Measurements from ENCODE around the gene TEX14.
"Not testable (repeated sequence)": the region's sequence is repeated elsewhere in the genome, so short reads cannot be mapped to it uniquely, and the experiment has no call there.

The TEX14 gene

DNA sequence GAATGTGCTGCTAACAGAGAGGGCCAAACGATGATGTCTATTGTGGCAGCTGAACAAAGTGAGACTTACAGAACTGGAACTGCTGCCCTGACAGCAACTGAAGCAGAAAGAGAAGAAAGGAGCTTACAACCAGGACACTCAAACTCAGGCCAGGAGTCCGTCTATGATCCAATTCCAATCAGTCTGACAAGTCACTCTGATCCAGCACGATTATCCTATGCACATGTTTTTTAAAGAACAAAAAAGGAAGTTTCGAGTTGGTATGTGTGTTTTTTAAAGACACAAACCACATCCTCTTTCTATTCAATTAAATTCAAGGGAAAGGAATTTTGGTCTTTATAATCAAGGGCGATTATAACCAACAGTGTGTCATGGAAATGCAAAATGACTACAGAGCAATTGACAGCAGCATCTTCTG lies 135.0 kb downstream of the TEX14 start:
- DNase-seq = no peak

- not testable (repeated sequence) for DNase-seq
These were observed 136.7 kb downstream of the TEX14 start for GRCh38 chr17:58555109-58555508.

DNA sequence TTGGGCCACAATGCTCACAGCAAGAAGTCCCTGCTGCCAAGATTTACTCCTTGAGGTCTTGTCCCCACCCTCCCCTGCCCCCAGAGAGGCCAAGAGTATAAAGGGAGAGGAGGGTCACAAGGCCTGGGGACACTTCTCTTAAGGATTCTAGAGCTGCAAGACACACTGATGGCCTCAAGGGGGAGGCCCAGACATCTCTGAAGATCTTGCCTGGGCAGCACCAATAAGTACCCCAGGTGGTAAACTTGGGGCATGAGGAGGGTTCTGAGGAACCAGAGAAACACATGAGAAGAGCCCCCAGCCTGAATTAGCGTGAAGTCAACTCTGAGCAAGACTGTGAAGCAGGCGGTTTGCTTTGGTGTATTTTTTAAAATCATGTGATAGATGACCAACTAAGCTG lies 150.6 kb downstream of the TEX14 start:
- DNase-seq = no peak

- no peak for DNase-seq
These were observed 152.1 kb downstream of the TEX14 start for GRCh38 chr17:58539698-58540097.

- no peak for DNase-seq
These were observed 152.9 kb downstream of the TEX14 start for GRCh38 chr17:58538811-58539409.

- no peak for DNase-seq
These were observed 154.6 kb downstream of the TEX14 start for GRCh38 chr17:58537266-58537665.

GRCh38 chr17:58536542-58536941 lies 155.3 kb downstream of the TEX14 start:
- DNase-seq = no peak

- DNase-seq = no peak
These were observed 156.4 kb downstream of the TEX14 start for GRCh38 chr17:58535431-58535830.

- no peak for DNase-seq
These were observed 156.9 kb downstream of the TEX14 start for GRCh38 chr17:58534901-58535421.

DNA sequence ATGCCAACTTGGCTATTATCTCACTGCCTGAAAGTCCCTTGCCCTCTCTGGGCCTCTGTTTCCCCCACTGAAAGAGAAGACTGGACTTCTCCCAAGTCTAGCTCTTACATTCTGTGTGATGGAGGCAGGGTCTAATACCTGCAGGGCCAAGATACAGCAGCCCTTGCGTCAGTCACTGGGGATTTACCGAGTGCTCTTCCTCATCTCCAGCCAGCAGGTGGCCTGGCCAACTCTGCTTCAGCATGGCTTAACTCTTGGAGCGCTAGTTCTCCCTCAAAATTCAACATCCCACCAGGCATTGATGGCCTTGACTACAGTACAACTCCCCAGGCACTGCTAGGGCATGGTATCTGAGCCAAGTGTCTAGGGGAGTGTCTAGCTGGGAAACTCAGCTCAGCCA lies 157.5 kb downstream of the TEX14 start:
- no peak for DNase-seq

DNA sequence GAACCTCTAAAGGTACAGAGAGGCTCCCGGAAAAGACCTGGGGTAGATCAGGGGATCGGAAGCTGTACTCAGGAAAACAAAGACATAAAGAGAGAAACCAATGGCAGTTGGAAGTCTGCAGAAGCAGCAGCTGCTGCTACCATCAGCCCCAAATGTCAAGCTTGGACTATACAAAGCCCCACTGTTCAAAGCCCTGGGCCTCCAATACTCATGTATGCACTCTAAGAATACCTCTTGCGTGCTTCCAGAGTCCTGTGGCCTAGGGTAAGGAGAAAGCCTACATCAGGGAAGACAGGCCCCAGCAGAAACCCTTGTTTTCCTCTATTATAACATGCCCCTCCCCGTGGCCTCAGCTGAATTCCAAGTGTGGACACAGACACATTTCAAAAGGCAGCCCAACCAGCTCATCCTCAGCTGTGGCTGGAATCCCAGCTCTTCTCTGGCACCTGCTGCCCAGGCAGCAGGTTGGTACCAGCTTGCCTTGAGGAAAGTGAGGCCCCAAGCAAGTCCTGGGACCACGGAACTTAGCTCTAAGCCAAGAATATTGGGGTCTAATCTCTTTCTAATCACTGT lies 158.1 kb downstream of the TEX14 start:
- DNase-seq = no peak

- no peak for DNase-seq
These were observed 159.3 kb downstream of the TEX14 start for GRCh38 chr17:58532555-58532951.

GRCh38 chr17:58531661-58532554 lies 159.9 kb downstream of the TEX14 start:
- DNase-seq = no peak

GRCh38 chr17:58531122-58531521 lies 160.7 kb downstream of the TEX14 start:
- no peak for DNase-seq

- DNase-seq = no peak
These were observed 161.2 kb downstream of the TEX14 start for GRCh38 chr17:58530655-58531054.

GRCh38 chr17:58529275-58529674 lies 162.6 kb downstream of the TEX14 start:
- no peak for DNase-seq

GRCh38 chr17:58528443-58528842 lies 163.4 kb downstream of the TEX14 start:
- DNase-seq = no peak

DNA sequence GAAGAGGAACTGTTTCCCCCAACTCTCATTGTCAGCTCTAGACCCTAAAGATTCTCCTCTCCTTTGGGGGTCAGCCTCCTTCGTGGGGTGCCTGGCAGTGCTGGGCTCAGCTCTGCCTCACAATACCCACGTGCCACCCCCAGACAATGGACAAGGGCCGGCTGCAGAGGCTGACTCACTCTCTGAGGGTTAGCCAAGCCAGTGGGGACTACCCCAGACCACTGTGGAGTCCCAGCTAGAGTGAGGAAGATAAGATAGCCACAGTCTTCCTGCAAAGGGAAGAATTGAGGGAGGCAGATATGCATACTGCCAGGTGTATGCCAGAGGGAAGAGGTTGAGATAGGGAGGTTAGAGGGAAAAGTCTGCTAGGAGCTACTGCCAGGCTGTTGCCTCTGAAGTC lies 163.9 kb downstream of the TEX14 start:
- no peak for DNase-seq

DNA sequence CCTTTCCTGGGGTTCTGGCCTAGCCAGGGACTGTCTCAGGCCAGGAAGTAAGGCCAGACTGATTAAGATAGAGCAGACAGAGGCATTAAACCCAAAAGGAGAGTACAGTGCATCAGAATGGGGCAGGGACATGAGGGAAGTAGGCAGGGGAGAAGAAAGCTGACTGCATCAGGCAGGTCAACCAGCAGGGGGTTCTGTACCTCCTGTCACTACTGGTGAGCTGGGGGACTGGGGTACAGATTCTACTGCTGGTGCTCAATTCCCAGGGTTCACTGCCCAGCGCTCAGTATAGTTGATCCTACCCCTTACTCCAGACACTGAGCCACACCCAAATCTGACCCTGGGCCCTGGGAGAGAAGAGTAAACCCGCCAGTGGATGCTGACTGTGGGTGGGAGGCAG lies 164.5 kb downstream of the TEX14 start:
- DNase-seq = no peak

DNA sequence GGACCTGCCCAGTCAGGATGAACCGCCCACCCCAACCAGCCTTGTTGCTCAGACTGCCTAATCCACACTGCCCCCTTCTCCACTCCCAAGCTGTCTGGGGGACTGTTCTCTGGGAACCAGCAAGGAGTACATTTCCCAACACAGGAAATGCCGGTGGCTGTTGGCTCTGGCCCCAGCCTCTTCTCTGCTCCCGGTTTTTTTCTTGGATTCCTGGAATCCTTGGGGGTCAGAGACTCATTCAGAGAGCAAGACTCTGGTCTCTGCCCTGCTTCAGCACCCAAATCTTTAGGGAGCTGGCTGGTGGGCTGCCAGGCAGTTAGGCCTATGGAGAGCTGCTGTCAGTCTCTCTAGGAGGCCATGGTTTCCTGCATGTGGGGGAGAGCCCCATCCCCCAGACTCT lies 166.6 kb downstream of the TEX14 start:
- DNase-seq = peak; percentile 11

GRCh38 chr17:58521680-58522079 lies 170.2 kb downstream of the TEX14 start:
- DNase-seq = no peak

- no peak for DNase-seq
These were observed 170.9 kb downstream of the TEX14 start for GRCh38 chr17:58520843-58521430.

GRCh38 chr17:58517928-58518609 lies 173.8 kb downstream of the TEX14 start:
- peak; percentile 100 for DNase-seq
